Bone marrow (tissue), 2 donors: ENCODE measurements around the gene HOXB1.

Experiments used
- DNase-seq, 2 donors: peaks; one replicate each; lab custom pipeline; 2025; lab: John Stamatoyannopoulos, UW

Gene HOXB1

GRCh38 chr17:48567646-48568354 is 37.0 kb upstream of the HOXB1 start:
- no peak for DNase-seq

DNA sequence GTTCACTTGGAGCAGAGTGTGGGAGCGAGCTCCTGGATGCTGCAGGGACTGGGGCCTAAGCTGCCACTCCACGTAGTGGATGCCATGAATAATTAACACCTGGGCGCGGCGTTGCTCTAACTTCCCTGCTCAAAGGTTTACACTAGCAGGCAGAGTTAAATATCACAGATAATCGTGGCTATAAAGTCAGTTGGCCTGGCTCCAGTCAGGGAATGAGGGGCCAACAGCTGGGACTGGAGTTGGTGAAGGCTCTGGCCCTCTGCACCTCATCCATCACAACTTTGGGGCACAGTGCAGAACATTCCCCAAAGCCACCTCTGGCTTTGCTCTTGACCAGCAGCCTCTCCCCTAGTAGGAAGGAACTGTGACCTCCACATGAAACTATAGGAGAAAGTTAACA is 36.4 kb upstream of the HOXB1 start:
- DNase-seq, result no peak

DNA sequence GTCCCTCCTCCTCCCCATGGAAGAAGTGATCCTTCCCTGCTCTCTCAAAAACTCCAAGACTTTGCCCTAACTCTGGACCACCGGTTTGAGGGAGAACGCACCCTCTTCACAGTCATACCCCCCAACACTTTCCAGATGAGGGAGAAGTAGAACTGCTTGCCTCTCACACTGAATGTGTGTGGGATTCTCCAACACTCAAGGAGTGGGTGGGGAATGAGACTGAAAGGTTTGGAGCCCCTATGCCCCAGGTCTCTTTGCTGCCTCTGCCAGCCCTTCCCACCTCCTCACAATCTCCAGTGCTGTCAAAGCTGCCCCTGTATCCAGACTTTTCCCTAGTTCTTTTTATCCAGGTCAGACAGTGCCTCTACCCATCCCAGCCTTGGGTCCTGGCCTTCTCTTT is 35.9 kb upstream of the HOXB1 start:
- DNase-seq, result no peak

- DNase-seq, result no peak
Measured at GRCh38 chr17:48565925-48566710, 35.3 kb upstream of the HOXB1 start.

DNA sequence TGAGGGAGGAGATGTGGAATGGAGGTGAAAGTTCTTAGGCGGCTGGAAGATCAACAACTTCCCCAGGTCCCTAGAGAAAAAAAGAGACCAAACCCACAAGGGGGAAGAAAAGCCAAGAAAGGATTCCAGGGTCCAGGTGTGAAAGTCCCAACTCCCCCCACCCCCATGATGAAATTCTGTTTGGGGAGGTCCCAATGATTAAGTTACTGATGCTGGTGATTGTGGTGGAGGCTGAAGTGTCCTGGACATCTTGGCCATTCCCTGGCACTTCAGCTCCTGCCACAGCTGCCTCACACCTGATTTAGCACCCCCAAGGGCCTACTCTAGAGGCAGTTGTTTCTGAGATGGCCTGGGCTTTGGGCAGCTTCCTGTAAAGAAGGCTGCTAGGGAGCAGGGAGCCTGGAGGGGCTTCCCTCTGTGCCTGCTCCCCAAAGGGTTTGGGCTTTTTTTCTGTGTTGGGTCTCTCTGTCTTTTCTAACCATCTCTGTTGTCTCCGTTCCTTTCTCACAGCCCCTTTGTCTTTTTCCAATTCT is 34.3 kb upstream of the HOXB1 start:
- DNase-seq, result no peak

GRCh38 chr17:48564188-48565021 is 33.6 kb upstream of the HOXB1 start:
- DNase-seq, result no peak

GRCh38 chr17:48563867-48564187 is 33.0 kb upstream of the HOXB1 start:
- no peak for DNase-seq

DNA sequence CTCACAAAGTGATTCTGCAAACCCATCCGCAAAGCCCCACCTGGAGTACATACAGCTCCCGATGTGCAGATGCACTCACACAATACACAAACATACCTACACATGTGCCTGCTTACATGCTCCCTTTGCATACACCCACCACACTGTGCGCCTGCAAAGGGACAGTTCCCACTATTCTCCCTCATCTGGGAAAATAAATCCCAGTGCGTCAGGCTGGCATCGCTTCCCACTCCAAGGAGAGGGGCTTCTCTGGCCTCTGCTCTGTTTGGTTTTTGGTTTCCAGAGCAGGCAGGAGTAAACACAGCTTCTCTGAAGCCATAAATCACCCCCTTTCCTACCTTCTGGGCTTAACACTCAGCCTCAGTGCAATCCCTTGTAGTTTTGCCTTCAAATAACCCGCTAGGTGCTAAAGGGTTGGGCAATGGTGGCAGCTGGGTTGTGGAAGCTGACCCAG is 32.6 kb upstream of the HOXB1 start:
- no peak for DNase-seq

DNA sequence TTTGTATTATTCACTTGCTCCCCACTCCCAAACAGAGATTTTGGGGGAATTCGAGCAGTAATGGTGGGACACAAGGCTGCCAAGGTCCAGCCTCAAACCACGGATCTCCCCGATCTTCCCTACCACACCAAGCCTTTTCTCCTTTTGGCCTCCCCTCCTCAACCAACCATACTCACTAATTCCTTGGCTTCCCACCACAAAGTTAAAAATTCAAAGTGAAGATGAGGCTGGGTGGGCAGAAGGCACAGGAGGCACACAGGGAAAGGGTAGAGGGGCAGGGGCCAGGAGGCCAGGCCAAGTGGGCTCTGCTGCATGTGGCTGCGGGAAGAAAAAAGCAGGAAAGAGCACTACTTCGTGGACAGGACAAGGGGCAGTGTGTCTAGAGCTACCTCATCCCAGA is 32.1 kb upstream of the HOXB1 start:
- DNase-seq, result no peak

GRCh38 chr17:48561884-48562810 is 31.3 kb upstream of the HOXB1 start:
- DNase-seq, result no peak

DNA sequence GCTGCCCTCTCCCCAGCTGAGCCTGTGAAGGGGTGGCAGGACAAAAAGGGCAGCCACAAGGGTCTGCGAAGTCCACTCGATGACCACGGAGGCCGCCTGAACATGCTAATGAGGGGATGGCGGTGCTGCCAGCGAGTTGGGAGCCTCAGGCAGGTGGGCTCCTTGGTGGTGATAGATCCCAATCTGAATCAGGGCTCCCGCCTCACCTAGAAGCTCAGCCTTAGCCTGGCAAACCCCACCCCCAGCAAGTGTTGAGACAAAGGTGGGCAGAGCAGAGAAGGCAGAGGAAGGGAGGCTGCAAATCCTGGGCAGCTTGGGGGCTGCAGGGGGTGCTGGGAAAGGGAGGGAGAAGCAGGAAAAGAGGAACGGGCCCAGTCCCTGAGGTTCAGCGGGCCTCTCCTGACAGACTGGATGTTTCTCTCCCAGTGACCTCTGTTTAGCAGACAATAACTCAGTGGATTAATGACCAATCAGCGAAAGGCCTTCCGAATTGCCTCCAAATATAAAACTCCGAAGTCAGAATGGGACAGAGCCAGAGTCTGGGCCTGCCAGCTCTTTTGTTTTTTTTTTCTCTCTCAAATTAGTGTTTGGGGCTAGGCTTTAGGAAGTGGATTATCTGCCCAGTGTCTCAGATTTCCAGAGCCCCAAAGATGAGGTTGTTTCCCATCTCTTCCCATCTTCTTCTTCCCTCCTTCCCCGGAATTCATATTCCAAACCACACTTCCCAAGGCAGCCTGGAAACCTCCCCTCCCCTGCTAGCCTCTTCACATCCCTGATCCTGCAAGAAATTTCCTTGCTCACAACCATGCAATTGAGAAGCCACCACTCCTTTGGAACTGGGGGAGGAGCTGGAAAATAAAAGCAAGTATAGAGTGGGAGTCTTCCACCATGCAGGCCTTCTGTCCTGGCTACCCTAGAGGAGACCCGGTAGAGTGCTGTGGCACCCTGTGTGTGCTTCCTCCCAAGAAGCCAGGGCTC is 29.3 kb upstream of the HOXB1 start:
- no peak for DNase-seq

DNA sequence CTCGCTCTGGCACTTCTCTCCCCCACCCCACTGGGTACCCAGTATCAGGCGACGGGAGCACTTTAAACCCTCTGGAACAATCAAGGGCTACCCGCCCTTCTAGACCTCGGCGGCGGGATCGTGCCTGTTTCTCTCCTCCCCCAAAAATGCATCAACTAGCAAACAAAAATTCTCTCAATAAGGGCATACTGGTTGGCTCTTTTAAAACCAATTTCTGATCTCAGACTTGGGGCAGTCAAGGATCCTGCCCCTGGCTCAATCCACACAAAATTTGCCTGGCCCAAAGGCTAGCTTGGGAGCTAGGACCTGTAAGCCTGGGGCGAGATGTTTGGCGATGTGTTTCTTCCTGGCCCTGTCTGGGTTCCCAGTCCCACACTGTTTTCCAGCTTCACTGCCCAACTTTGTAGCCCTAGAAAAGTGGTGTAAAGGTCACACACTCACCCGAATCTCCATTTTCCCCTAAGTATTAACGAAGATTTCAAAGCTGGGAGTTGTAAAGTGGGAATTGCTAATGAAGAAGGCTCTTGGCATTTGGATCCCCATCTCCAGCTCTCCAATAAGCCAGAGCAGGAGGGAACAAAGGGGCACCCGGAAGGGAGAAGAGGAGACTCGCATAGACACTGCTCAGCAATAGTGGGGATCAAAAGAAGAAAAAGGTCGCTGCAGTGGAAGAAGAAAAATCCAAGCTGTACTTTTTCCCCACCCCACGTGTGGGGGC is 28.5 kb upstream of the HOXB1 start:
- DNase-seq, result no peak

- DNase-seq, result no peak
Measured at GRCh38 chr17:48558831-48559121, 28.0 kb upstream of the HOXB1 start.

- DNase-seq, result no peak
Measured at GRCh38 chr17:48558057-48558830, 27.4 kb upstream of the HOXB1 start.

DNA sequence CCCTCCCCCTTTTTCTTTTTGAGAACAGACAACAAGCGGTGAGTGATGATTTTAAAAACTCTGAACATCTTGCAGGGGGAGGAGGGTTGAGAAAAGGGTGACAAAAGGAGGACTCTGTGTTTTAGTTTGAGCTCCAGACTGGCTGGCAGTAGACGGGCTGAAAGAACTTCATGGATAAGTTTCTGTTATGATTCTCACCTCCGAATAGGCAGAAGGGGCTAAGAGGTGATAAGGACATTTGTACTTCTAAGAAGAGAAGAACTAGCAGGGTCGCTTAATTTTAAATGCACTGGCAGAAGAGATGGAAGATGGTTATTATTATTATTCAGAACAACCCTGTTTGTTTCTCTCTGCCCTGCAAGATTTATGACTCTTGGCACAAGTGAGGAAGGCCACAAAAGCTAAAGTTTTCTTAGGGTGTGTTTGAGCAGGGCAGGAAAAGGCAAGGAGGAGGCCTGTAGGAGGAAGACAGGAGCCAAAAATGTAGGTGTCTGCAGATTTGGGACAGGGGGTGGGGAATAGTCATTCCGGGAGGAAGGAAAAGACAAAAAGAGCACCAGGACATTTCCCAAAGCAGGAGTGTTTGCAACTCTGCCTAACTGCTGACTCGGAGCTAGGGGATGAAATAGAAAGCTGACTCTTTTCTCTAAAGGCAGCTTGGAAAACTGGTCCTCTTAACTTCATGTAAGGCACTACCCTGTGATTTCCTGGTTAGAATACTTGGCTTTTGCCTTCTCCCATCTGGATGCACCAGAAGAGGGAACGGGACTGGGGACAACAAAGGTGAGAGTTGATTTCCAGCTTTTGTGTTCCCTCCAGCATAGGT is 26.0 kb upstream of the HOXB1 start:
- no peak for DNase-seq

GRCh38 chr17:48556229-48556575 is 25.4 kb upstream of the HOXB1 start:
- no peak for DNase-seq

DNA sequence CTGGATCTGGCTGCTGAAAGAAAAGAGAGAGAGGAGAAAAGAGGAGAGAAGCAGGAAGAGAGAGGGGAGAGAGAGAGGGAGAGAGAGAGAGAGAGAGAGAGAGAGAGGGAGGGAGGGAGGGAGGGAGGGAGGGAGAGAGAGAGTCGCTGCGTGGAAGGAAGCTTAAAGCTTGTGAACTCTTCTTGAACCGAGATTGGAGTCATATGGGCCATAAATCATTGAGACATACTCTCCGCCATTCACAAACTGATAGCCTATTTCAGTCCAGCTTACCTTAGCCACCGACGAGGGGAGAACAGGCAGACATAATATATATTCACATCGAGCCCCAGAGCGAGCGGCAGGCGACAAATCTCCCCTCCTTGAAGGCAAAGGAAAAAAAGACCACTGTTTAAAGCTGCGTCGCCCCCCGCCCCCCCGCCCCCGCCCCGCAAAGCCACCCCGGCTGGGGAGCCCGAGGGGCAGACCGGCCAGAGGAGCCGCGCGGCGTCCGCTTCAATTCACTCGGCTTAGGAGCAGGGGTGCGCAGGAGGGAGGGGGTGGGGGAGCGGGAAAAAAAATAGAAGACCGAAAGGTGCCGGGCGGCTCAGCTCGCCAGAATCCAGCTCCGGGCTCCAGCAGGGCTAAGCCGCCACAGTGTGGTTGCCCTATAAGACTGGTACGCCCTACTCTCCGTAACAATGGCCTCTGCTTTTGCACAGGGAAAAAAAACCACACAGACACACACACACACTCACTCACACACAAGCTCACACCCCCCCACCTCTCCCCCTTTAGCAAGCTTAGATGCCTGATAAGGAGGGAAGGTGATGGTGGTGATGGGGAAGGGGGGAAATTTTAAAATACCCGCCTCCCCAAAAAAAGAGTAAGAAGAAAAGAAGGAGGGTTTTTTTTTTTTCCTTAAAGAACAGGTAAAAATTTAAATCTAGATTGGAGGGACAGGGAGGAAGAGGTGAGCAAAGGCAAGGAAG is 24.7 kb upstream of the HOXB1 start:
- DNase-seq, result no peak
